GM12864 (cell line): ENCODE measurements around the gene RAB9A.

Experiments used
- DNase-seq: peaks from one replicate; pipeline ENCODE4 v3.0.0-alpha.2; 2011; ENCODE audit warnings: low read depth
- H3K4me3 ChIP-seq: 2 replicates; pipeline ENCODE4 v1.5.1; 2011; ENCODE audit warnings: mild to moderate bottlenecking, low read depth, low read length, control low read depth
- TF ChIP-seq, protein P1 (sequence below): IDR thresholded peaks from 2 replicates; pipeline ENCODE4 v1.5.1; 2011; ENCODE audit warnings: low read depth, mild to moderate bottlenecking, moderate library complexity, low read length, control low read depth, inconsistent platforms; ENCODE audit errors: missing control alignments

RAB9A gene

DNA sequence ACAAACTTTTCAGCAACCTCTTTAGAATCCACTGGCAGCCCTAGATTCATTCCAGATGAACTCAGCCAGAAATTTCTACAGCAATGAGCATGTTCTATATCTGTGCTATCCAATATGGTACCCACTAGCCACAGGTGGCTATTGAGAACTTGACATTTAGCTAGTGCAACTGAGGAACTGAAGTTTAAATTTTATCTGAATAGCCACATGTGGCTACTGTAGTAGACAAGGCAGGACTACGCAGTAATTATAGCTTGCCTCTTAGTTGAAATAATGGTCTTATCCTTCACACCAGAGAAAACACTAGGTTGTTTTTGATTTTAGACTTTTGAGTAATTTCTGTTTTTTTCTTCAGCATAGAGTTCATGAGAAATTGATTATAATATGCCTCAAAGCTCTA is 38.6 kb upstream of the RAB9A start:
- TF ChIP-seq, protein P1, sequence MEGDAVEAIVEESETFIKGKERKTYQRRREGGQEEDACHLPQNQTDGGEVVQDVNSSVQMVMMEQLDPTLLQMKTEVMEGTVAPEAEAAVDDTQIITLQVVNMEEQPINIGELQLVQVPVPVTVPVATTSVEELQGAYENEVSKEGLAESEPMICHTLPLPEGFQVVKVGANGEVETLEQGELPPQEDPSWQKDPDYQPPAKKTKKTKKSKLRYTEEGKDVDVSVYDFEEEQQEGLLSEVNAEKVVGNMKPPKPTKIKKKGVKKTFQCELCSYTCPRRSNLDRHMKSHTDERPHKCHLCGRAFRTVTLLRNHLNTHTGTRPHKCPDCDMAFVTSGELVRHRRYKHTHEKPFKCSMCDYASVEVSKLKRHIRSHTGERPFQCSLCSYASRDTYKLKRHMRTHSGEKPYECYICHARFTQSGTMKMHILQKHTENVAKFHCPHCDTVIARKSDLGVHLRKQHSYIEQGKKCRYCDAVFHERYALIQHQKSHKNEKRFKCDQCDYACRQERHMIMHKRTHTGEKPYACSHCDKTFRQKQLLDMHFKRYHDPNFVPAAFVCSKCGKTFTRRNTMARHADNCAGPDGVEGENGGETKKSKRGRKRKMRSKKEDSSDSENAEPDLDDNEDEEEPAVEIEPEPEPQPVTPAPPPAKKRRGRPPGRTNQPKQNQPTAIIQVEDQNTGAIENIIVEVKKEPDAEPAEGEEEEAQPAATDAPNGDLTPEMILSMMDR = no peak
- DNase-seq = no peak
- no peak overlapping the region for H3K4me3 ChIP-seq

DNA sequence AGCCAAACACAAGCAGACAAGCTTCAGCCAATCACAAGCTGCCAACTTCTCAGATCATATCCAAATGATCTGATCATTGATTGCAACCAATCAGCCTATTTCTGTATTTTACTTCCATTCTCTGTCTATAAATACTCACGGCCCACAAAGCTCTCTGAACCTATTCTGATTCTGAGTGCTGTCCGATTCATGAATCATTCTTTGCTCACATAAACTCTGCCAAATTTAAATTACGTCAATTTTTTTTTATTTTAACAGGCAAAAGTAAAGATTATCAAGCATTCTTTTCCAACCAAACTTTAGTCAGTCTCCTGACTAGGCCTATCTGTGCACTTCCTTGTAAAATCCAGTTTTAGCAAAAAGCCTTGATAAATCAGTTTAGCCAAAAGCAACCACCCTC is 37.8 kb upstream of the RAB9A start:
- TF ChIP-seq, protein P1 = no peak
- DNase-seq = no peak
- no peak overlapping the region for H3K4me3 ChIP-seq

DNA sequence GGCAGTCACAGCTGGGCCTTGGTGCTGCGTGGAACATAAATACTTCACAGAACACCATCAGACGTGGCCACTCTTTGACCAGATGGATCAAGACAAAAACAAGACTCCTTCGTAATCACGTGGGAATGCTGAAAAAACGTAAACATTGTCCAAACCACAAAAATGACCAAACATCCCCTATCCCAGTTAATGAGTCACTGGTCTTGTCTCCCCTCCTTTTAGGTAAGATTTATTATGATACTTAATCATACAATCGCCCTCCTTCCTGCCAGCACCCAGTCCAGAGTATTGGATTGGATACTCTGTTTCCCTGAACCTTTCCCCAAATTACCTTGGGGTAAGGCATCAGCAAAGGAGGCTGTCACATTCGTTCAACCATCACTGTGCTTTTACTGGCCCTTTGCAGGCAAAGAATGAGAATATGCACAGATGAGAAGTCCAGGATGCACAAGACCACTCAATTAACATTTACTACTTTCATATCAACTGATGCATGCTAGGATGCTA is 36.6 kb upstream of the RAB9A start:
- no peak for DNase-seq
- TF ChIP-seq, protein P1 = no peak
- H3K4me3 ChIP-seq = peak overlapping the region; percentile 50

DNA sequence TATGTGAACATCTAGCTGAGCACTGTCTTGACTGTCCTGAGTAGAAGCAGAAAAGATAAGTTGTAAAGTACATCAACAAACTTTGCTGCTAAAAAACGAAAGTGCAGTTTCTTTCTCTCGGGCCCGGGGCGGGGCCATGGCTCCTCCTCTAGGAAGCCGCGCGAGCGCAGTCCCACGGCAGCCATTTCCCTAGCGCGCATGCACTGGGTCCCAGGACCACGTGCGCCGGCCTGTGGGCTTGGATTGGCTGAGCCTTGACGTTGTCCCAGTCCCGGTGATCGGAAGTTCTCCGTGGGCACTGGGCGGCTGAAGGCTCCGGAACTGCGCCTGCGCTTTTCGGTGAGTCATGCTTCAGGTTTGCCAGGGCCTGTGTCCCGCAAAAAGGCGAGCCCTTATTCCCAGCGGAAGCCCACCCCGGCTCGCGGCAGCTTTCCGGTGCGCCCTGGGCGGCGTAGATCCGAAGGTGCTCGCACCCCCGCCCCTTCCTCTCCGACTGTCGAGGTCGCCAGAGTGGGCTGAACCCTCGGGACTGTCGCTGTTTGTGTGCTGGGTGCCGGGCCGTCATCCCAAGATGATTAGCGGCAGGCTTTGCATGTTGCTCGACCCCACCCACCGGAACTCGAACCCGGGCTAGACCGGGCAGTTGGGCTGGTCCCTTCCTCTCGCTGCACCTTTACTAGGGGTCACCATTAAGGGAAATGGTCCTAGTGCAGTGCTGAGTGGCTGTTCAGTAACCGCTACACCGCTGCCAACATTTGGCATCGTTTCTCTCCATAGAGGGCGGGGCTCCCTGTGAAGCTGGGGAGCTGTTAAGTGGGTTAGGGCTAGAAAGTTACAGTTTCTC is 35.9 kb upstream of the RAB9A start, which contains the start of gene TCEANC:
TSS of gene TCEANC (plus strand) at position 292 of the 844 bp plus-strand sequence. CDS start 9,368 bp downstream, outside the sequence.
- DNase-seq = peak; percentile 88
- TF ChIP-seq, protein P1 = no peak

DNA sequence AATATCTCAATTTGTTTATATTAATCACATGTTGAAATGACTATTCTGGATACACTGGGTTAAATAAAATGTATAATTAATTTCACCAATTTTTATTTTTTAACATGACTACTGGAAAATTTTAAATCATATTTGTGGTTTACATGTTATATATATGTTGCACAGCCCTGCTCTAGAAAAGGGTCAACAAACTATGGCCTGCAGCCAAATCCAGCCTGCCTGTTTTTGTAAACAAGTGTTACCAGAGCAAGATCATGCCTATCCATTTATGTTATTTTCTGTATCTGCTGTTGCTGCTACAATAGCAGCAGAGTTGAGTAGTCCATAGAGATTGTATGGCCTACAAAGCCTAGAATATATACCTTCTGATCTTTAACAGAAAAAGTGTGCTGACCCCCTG is 34.8 kb upstream of the RAB9A start:
- DNase-seq = no peak
- TF ChIP-seq, protein P1 = no peak
- peak overlapping the region; percentile 59; the same call in 1 of the 2 replicates for H3K4me3 ChIP-seq

More for the DNA sequence above, 35.9 kb upstream of the RAB9A start, which contains the start of gene TCEANC:
- peak within 1 kb of the TSS; percentile 59 for H3K4me3 ChIP-seq

DNA sequence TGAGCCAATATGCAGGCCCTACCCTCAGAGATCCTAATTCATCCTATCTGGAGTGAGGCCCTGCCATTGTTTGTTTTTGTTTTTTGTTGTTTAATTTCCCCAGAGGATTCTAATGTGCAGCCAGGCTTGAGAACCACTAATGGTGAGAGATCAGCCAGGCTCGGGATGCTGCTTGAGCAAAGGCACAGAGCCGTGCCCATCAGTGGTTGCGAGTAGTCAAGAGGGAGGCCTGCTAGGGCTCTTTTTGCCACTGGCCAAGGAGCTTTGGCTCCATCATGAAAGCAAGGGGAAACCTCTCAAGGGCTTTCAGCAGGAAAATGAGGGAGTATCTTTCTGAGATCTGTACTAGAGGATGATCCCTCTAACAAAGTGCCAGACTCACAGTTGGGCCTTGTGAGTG is 33.3 kb upstream of the RAB9A start:
- TF ChIP-seq, protein P1 = no peak
- no peak for DNase-seq
- H3K4me3 ChIP-seq = no peak overlapping the region
